ENCODE data around the gene LAS1L.
"Not testable (repeated sequence)": the region's sequence is repeated elsewhere in the genome, so short reads cannot be mapped to it uniquely, and the experiment has no call there.

The LAS1L gene

GRCh38 chrX:65491620-65492019 is 43.0 kb downstream of the LAS1L start:
- Mint-ChIP-seq H3K4me3 (no peak overlapping the region), H3K36me3 (peaks cover 5% of the 10 kb centered on the region), H3K4me1 (no peaks in the 10 kb centered on the region), H3K27me3 (no peaks in the 10 kb centered on the region), H3K9me3 (no peaks in the 10 kb centered on the region), H3K27ac (no peak overlapping the region)
- no peak for ATAC-seq (ENCODE audit: low read depth)
- no peak for DNase-seq (ENCODE audit: low spot score in 2 of 2)

- no peak overlapping the region for H3K4me3 Mint-ChIP-seq
Observed at GRCh38 chrX:65488495-65488894, 46.1 kb downstream of the LAS1L start.

GRCh38 chrX:65480960-65481359 is 53.6 kb downstream of the LAS1L start:
- no peak overlapping the region for H3K4me3 Mint-ChIP-seq
- DNase-seq (ENCODE audit: low spot score in 2 of 2): no peak
- no peak for ATAC-seq (ENCODE audit: low read depth)
- no peak overlapping the region for H3K27ac Mint-ChIP-seq
- peaks cover 11% of the 10 kb centered on the region for H3K36me3 Mint-ChIP-seq
- no peaks in the 10 kb centered on the region for H3K27me3 Mint-ChIP-seq
- H3K9me3 Mint-ChIP-seq: peaks cover 3% of the 10 kb centered on the region
- no peaks in the 10 kb centered on the region for H3K4me1 Mint-ChIP-seq

More at GRCh38 chrX:65488495-65488894, 46.1 kb downstream of the LAS1L start:
- ATAC-seq (ENCODE audit: low read depth) (no peak), DNase-seq (ENCODE audit: low spot score in 2 of 2) (no peak)
- no peaks in the 10 kb centered on the region for H3K27me3 Mint-ChIP-seq
- no peaks in the 10 kb centered on the region for H3K9me3 Mint-ChIP-seq
- peaks cover 5% of the 10 kb centered on the region for H3K36me3 Mint-ChIP-seq
- H3K4me1 Mint-ChIP-seq: no peaks in the 10 kb centered on the region
- H3K27ac Mint-ChIP-seq: no peak overlapping the region

- not testable (repeated sequence) for H3K9me3 Mint-ChIP-seq; ATAC-seq (ENCODE audit: low read depth); H3K27ac Mint-ChIP-seq; H3K4me3 Mint-ChIP-seq; H3K4me1 Mint-ChIP-seq; H3K27me3 Mint-ChIP-seq; DNase-seq (ENCODE audit: low spot score in 2 of 2)
- peaks cover 16% of the 10 kb centered on the region for H3K36me3 Mint-ChIP-seq
Observed at GRCh38 chrX:65479102-65479501, 55.5 kb downstream of the LAS1L start.

- no peak overlapping the region for H3K4me3 Mint-ChIP-seq
- DNase-seq (ENCODE audit: low spot score in 2 of 2) (no peak), ATAC-seq (ENCODE audit: low read depth) (no peak)
- H3K27ac Mint-ChIP-seq: no peak overlapping the region
- H3K27me3 Mint-ChIP-seq: no peaks in the 10 kb centered on the region
- peaks cover 23% of the 10 kb centered on the region for H3K36me3 Mint-ChIP-seq
- no peaks in the 10 kb centered on the region for H3K4me1 Mint-ChIP-seq
- peaks cover 3% of the 10 kb centered on the region for H3K9me3 Mint-ChIP-seq
Observed at GRCh38 chrX:65476564-65476963, 58.0 kb downstream of the LAS1L start.

- Mint-ChIP-seq H3K36me3 (peaks cover 5% of the 10 kb centered on the region), H3K4me1 (no peaks in the 10 kb centered on the region), H3K27me3 (no peaks in the 10 kb centered on the region), H3K4me3 (no peak overlapping the region), H3K9me3 (peaks cover 8% of the 10 kb centered on the region), H3K27ac (no peak overlapping the region)
- no peak for ATAC-seq (ENCODE audit: low read depth)
- no peak for DNase-seq (ENCODE audit: low spot score in 2 of 2)
Observed at GRCh38 chrX:65463550-65463949, 71.0 kb downstream of the LAS1L start.
